Fibroblast of the conjunctiva (primary cell): Measurements from ENCODE around the gene FN1.

ENCODE experiments used
- DNase-seq: peaks from one replicate; pipeline ENCODE4 v3.0.0-alpha.2; 2010; ENCODE audit warnings: low read depth

Gene FN1

GRCh38 chr2:215382480-215382879 lies 53.4 kb downstream of the FN1 start:
- no peak for DNase-seq

GRCh38 chr2:215382011-215382410 lies 53.9 kb downstream of the FN1 start:
- no peak for DNase-seq

- no peak for DNase-seq
Measured at GRCh38 chr2:215380699-215381098, 55.2 kb downstream of the FN1 start.

GRCh38 chr2:215379948-215380347 lies 55.9 kb downstream of the FN1 start:
- no peak for DNase-seq

GRCh38 chr2:215379039-215379438 lies 56.8 kb downstream of the FN1 start:
- no peak for DNase-seq

- no peak for DNase-seq
Measured at GRCh38 chr2:215378045-215378444, 57.8 kb downstream of the FN1 start.

- no peak for DNase-seq
Measured at GRCh38 chr2:215377283-215377682, 58.6 kb downstream of the FN1 start.

- DNase-seq = no peak
Measured at GRCh38 chr2:215376103-215376780, 59.6 kb downstream of the FN1 start.

GRCh38 chr2:215375467-215375830 lies 60.4 kb downstream of the FN1 start:
- no peak for DNase-seq

GRCh38 chr2:215374642-215375466 lies 61.0 kb downstream of the FN1 start:
- DNase-seq = no peak

GRCh38 chr2:215374002-215374401 lies 61.9 kb downstream of the FN1 start:
- no peak for DNase-seq

- no peak for DNase-seq
Measured at GRCh38 chr2:215372968-215373649, 62.8 kb downstream of the FN1 start.

- no peak for DNase-seq
Measured at GRCh38 chr2:215371915-215372897, 63.7 kb downstream of the FN1 start.

GRCh38 chr2:215370112-215370965 lies 65.5 kb downstream of the FN1 start:
- no peak for DNase-seq

- no peak for DNase-seq
Measured at GRCh38 chr2:215369181-215369760, 66.6 kb downstream of the FN1 start.

- DNase-seq = no peak
Measured at GRCh38 chr2:215368493-215368809, 67.4 kb downstream of the FN1 start.

- no peak for DNase-seq
Measured at GRCh38 chr2:215367662-215368492, 68.0 kb downstream of the FN1 start.

GRCh38 chr2:215366440-215367032 lies 69.3 kb downstream of the FN1 start:
- DNase-seq = no peak

- DNase-seq = no peak
Measured at GRCh38 chr2:215365184-215365658, 70.6 kb downstream of the FN1 start.
